SK-N-SH (cell line): ENCODE results near the gene MYDGF. TPM values are rescaled to one million over a fixed set of nuclear protein-coding genes. Genes with fewer than 3 reads are reported as not detected.
A peak's percentile ranks its signal among the peaks of the same experiment; 100 is the strongest.

Experiments used
- CTCF ChIA-PET: fragments of 300-600, 350-600 bp; formaldehyde crosslinking; extraction: SDS; loops from one replicate; lab custom pipeline; 2021; lab: Yijun Ruan, JAX
- POLR2A ChIA-PET: fragments of 350-600 bp; sonication (Branson Sonifier 250); formaldehyde crosslinking; extraction: SDS; loops from one replicate; lab custom pipeline; 2020; ENCODE audit warnings: antibody characterized with exemption, inconsistent platforms; lab: Yijun Ruan, JAX
- DNase-seq: peaks from one replicate; pipeline ENCODE4 v3.0.0; 2012
- H2AFZ ChIP-seq: fragments of 200-600 bp; sonication (generic); 2 replicates; pipeline ENCODE4 v1.8.1; 2016; ENCODE audit warnings: antibody characterized with exemption, mild to moderate bottlenecking, low read depth
- H3F3A ChIP-seq: fragments of 200-600 bp; sonication (generic); replicated peaks from 2 replicates; pipeline ENCODE3; 2016; ENCODE audit warnings: antibody characterized with exemption, mild to moderate bottlenecking; ENCODE audit not compliant: insufficient read depth
- H3K27ac ChIP-seq, 2 experiments: fragments of 200-500 bp in 1 of 2; fragments of 200-600 bp in 1 of 2; sonication (Bioruptor generic) in 1 of 2; sonication (generic), shearing (Covaris generic) in 1 of 2; 2 replicates each; pipeline versions ENCODE4 v1.5.1 to v1.6.1; 2014 to 2016; ENCODE audit warnings: low read depth in 2 of 2, inconsistent platforms in 1 of 2, low read length in 1 of 2, mild to moderate bottlenecking in 1 of 2, mixed read lengths in 1 of 2
- H3K27me3 ChIP-seq: fragments of 200-600 bp; sonication (generic), shearing (Covaris generic); 2 replicates; pipeline ENCODE4 v1.6.1; 2016; ENCODE audit warnings: mixed run types; ENCODE audit not compliant: insufficient read depth
- H3K36me3 ChIP-seq, 2 experiments: fragments of 200-500 bp in 1 of 2; fragments of 200-600 bp in 1 of 2; sonication (Bioruptor generic) in 1 of 2; sonication (generic) in 1 of 2; replicated peaks in 1 of 2; 2 replicates each; pipeline versions ENCODE3 to v1.5.1; 2014 to 2016; ENCODE audit warnings: low read length in 1 of 2, mild to moderate bottlenecking in 1 of 2; ENCODE audit not compliant: insufficient read depth in 2 of 2, control insufficient read depth in 1 of 2
- H3K4me1 ChIP-seq, 2 experiments: fragments of 200-500 bp in 1 of 2; fragments of 200-600 bp in 1 of 2; sonication (Bioruptor generic) in 1 of 2; sonication (generic), shearing (Covaris generic) in 1 of 2; 2 replicates each; pipeline versions ENCODE4 v1.5.1 to v1.6.1; 2014 to 2016; ENCODE audit warnings: low read depth in 1 of 2, low read length in 1 of 2, mixed run types in 1 of 2; ENCODE audit not compliant: insufficient read depth in 2 of 2, control insufficient read depth in 1 of 2
- H3K4me2 ChIP-seq: fragments of 200-600 bp; sonication (generic), shearing (Covaris generic); 2 replicates; pipeline ENCODE4 v1.6.1; 2017; ENCODE audit warnings: mixed run types
- H3K4me3 ChIP-seq, 2 experiments: fragments of 200-500 bp in 1 of 2; fragments of 200-600 bp in 1 of 2; sonication (Bioruptor generic) in 1 of 2; sonication (generic), shearing (Covaris generic) in 1 of 2; 2 replicates each; pipeline versions ENCODE4 v1.5.1 to v1.8.1; 2014 to 2016; ENCODE audit warnings: low read depth in 2 of 2, inconsistent platforms in 1 of 2, low read length in 1 of 2, mild to moderate bottlenecking in 1 of 2, mixed read lengths in 1 of 2, moderate library complexity in 1 of 2
- H3K79me2 ChIP-seq: fragments of 200-600 bp; sonication (generic); 2 replicates; pipeline ENCODE4 v1.8.1; 2017; ENCODE audit warnings: mild to moderate bottlenecking; ENCODE audit not compliant: insufficient read depth
- H3K9ac ChIP-seq: fragments of 200-600 bp; sonication (generic); 2 replicates; pipeline ENCODE4 v1.6.1; 2017; ENCODE audit warnings: mixed run types
- H3K9me2 ChIP-seq: fragments of 200-600 bp; sonication (generic); 2 replicates; pipeline ENCODE4 v1.6.1; 2017; ENCODE audit warnings: mixed run types
- H3K9me3 ChIP-seq: fragments of 200-600 bp; sonication (generic); 2 replicates; pipeline ENCODE4 v1.6.1; 2017; ENCODE audit warnings: mixed run types, mild to moderate bottlenecking, moderate library complexity
- H4K20me1 ChIP-seq: fragments of 200-600 bp; sonication (generic); 2 replicates; pipeline ENCODE4 v1.6.1; 2017; ENCODE audit warnings: mild to moderate bottlenecking, mixed run types; ENCODE audit not compliant: insufficient read depth
- CHD2 ChIP-seq: fragments of 150-350 bp; IDR thresholded peaks from 2 replicates; pipeline ENCODE4 v1.6.1; 2018; ENCODE audit warnings: low read length; ENCODE audit not compliant: partially characterized antibody
- EP300 ChIP-seq, 2 experiments: IDR thresholded peaks; 2 replicates each; pipeline versions ENCODE4 v1.4.0 to v1.6.1; 2012; ENCODE audit warnings: borderline replicate concordance in 1 of 2, low read depth in 1 of 2, low read length in 1 of 2
- EZH2phosphoT487 ChIP-seq: fragments of 200-600 bp; sonication (generic); IDR thresholded peaks from 2 replicates; pipeline ENCODE4 v1.6.1; 2017; ENCODE audit warnings: low read depth, mixed run types, mild to moderate bottlenecking, antibody characterized with exemption, moderate library complexity, borderline replicate concordance
- FOSL2 ChIP-seq: IDR thresholded peaks from 2 replicates; pipeline ENCODE4 v1.4.0; 2012; ENCODE audit warnings: low read depth, mild to moderate bottlenecking, moderate library complexity, borderline replicate concordance
- FOXM1 ChIP-seq: IDR thresholded peaks from 2 replicates; pipeline ENCODE4 v1.4.0; 2012; ENCODE audit warnings: low read depth, mild to moderate bottlenecking
- GABPA ChIP-seq: IDR thresholded peaks from 2 replicates; pipeline ENCODE4 v1.4.0; 2012; ENCODE audit warnings: low read depth, mild to moderate bottlenecking
- JUND ChIP-seq: IDR thresholded peaks from 2 replicates; pipeline ENCODE4 v1.4.0; 2012
- MAX ChIP-seq: IDR thresholded peaks from 2 replicates; pipeline ENCODE4 v1.4.0; 2012; ENCODE audit warnings: low read depth
- MEF2A ChIP-seq: IDR thresholded peaks from 2 replicates; pipeline ENCODE4 v1.4.0; 2012; ENCODE audit warnings: low read depth, borderline replicate concordance
- NFIC ChIP-seq: IDR thresholded peaks from 2 replicates; pipeline ENCODE4 v1.4.0; 2012; ENCODE audit warnings: borderline replicate concordance
- NRF1 ChIP-seq: IDR thresholded peaks from 2 replicates; pipeline ENCODE4 v1.6.1; 2012; ENCODE audit warnings: low read depth, mild to moderate bottlenecking, low read length
- PBX3 ChIP-seq: IDR thresholded peaks from 2 replicates; pipeline ENCODE4; 2012
- POLR2AphosphoS5 ChIP-seq: IDR thresholded peaks from 2 replicates; pipeline ENCODE4 v1.6.1; 2012; ENCODE audit warnings: low read depth, low read length
- RAD21 ChIP-seq: IDR thresholded peaks from 2 replicates; pipeline ENCODE4 v1.6.1; 2012; ENCODE audit warnings: mild to moderate bottlenecking, low read length
- RCOR1 ChIP-seq: fragments of 150-350 bp; IDR thresholded peaks from 2 replicates; pipeline ENCODE4 v1.6.1; 2017; ENCODE audit warnings: antibody characterized with exemption, low read length
- REST ChIP-seq: IDR thresholded peaks from 2 replicates; pipeline ENCODE4 v1.6.1; 2012; ENCODE audit warnings: mild to moderate bottlenecking, low read depth, low read length, moderate library complexity
- RXRA ChIP-seq: IDR thresholded peaks from 2 replicates; pipeline ENCODE4 v1.4.0; 2012; ENCODE audit warnings: low read depth, mild to moderate bottlenecking, borderline replicate concordance
- SIN3A ChIP-seq: IDR thresholded peaks from 2 replicates; pipeline ENCODE4 v1.6.1; 2012; ENCODE audit warnings: low read depth, mild to moderate bottlenecking, low read length, moderate library complexity, borderline replicate concordance
- TCF12 ChIP-seq: IDR thresholded peaks from 2 replicates; pipeline ENCODE4 v1.4.0; 2012
- TEAD4 ChIP-seq: IDR thresholded peaks from 2 replicates; pipeline ENCODE4 v1.4.0; 2012; ENCODE audit warnings: mild to moderate bottlenecking, borderline replicate concordance; ENCODE audit not compliant: insufficient read depth
- USF1 ChIP-seq: IDR thresholded peaks from 2 replicates; pipeline ENCODE4 v1.4.0; 2012; ENCODE audit warnings: low read depth, borderline replicate concordance
- YY1 ChIP-seq: IDR thresholded peaks from 2 replicates; pipeline ENCODE4 v1.4.0; 2012; ENCODE audit warnings: low read depth, mild to moderate bottlenecking
- WGBS: methylation state at CpG from one replicate; pipeline ENCODE4 v1.1.6; 2017; ENCODE audit warnings: low lambda C conversion rate; 5-methylcytosine and 5-hydroxymethylcytosine counted together
- polyA plus RNA-seq, 3 experiments: library from polyadenylated mRNA; depleted of rRNA; stranded (reverse); fragments of >200 nt; gene quantifications; 2 replicates each; pipeline ENCODE4 v1.2.3, GENCODE V29; 2012

The MYDGF gene
- polyA plus RNA-seq, 1 of the 3 experiments (the other 2 are of a cell fraction): 312 TPM

- H3K9me2 ChIP-seq: no peaks in the 10 kb centered on the region
- CTCF ChIA-PET: no interaction called here
- H3K9me3 ChIP-seq: no peaks in the 10 kb centered on the region
- peaks cover 14% of the 10 kb centered on the region for H3F3A ChIP-seq
- H2AFZ ChIP-seq: no peak overlapping the region
- H3K27me3 ChIP-seq: no peaks in the 10 kb centered on the region
- peaks cover 0 to 24% of the 10 kb centered on the region in 2 experiments; a peak in 2 of 4 replicates for H3K4me1 ChIP-seq
- H3K27ac ChIP-seq: peak overlapping the region in 1 of 2 experiments; percentile 68; a peak in 2 of 4 replicates
- no peaks in the 10 kb centered on the region for H4K20me1 ChIP-seq
- peak; percentile 58 for TF ChIP-seq PBX3
- no peak for TF ChIP-seq FOXM1
- TF ChIP-seq CHD2: no peak
- TF ChIP-seq TCF12: peak; percentile 94
- TF ChIP-seq YY1: 0 out of 2 replicates have a peak, but pooled peaks have one; percentile 23
- peak; percentile 66; the same call in 1 of the 2 replicates for TF ChIP-seq POLR2AphosphoS5
- peak; percentile 73 for TF ChIP-seq TEAD4
- TF ChIP-seq USF1: peak; percentile 64
- peak; percentile 61; the same call in 1 of the 2 replicates for TF ChIP-seq RXRA
- TF ChIP-seq JUND: peak; percentile 88; the same call in 1 of the 2 replicates
- TF ChIP-seq NFIC: peak; percentile 84
- 0 out of 2 replicates have a peak, but pooled peaks have one; percentile 24 for TF ChIP-seq REST
- TF ChIP-seq EZH2phosphoT487: no peak
- TF ChIP-seq MEF2A: no peak
- TF ChIP-seq RCOR1: no peak
- TF ChIP-seq FOSL2: peak; percentile 96
- peak; percentile 92 for TF ChIP-seq MAX
- peak; percentile 58; the same call in 1 of the 2 replicates for TF ChIP-seq SIN3A
- TF ChIP-seq RAD21: no peak
- 0 out of 2 replicates have a peak, but pooled peaks have one; percentile 30 for TF ChIP-seq GABPA
- TF ChIP-seq NRF1: no peak
- peak in 1 of 2 experiments; percentile 72; a peak in 1 of 4 replicates for TF ChIP-seq EP300 (IDR thresholded peaks at IDR 0.05; ENCODE audit: borderline replicate concordance in 1 of 2, low read depth in 1 of 2, low read length in 1 of 2)
- WGBS: 32% methylated on average over 9 of the region's 32 CpGs
- H3K4me3 ChIP-seq: no peak overlapping the region
- POLR2A ChIA-PET: no interaction called here
- peaks cover 51% of the 10 kb centered on the region; the same call in 1 of the 2 replicates for H3K79me2 ChIP-seq
- H3K4me2 ChIP-seq: peak overlapping the region; percentile 51
- peaks cover 42 to 43% of the 10 kb centered on the region in 2 experiments for H3K36me3 ChIP-seq
- peak overlapping the region; percentile 39; the same call in 1 of the 2 replicates for H3K9ac ChIP-seq
- peak; percentile 43 for DNase-seq
These were observed 43.3 kb upstream of the MYDGF start for GRCh38 chr19:4713384-4713951.
